ENCODE measurements around the gene KRT26. TPM values are rescaled to one million over a fixed set of nuclear protein-coding genes. Genes with fewer than 3 reads are reported as not detected.

Gene KRT26
- total and polyA plus RNA-seq, 2 experiments from 2014 or later, result not detected

DNA sequence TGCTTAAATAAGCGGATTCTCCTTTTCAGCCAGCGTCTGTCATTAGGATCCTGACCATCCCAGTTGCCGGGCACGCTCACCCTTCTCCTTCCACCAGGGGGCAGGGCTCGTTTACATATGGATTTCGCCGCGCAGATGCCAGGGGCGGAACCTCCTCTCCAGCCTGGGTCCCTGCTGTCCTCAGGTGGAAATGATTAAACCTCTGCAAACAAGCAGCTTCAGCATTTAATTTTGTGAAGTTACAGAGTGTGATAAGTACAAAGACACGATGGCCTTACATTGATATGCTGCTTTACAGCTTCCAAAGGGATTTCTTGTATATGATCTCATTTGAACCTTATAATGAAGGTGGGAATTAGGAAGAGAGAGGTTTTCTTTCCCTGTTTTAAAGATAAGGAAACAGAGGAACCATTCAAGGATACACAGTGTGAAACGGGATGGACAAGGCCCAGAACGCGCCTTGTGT lies 31.6 kb upstream of the KRT26 start:
- no peak overlapping the region for H3K27ac ChIP-seq (ENCODE audit: low read depth)
- ATAC-seq (peak; percentile 99), DNase-seq (ENCODE audit: low spot score) (peak; percentile 95)
- H3F3A ChIP-seq (replicated peaks; ENCODE audit: low read depth), result no peaks in the 10 kb centered on the region
- Mint-ChIP-seq H3K27ac (no peak overlapping the region), H3K27me3 (ENCODE audit: insufficient read depth, low read depth, poor library complexity) (peaks cover 5% of the 10 kb centered on the region), H3K9me3 (0 out of 3 replicates have a peak, but pooled peaks cover 4% of the 10 kb centered on the region), H3K4me1 (peaks cover 3% of the 10 kb centered on the region), H3K36me3 (ENCODE audit: low read depth) (no peaks in the 10 kb centered on the region), H3K4me3 (no peak overlapping the region)
- no peaks in the 10 kb centered on the region for H3K4me1 ChIP-seq (ENCODE audit: insufficient read depth)
- H2AFZ ChIP-seq, result no peak overlapping the region
- no peaks in the 10 kb centered on the region for H3K9me2 ChIP-seq (ENCODE audit: insufficient read depth)
- H3K27me3 ChIP-seq (ENCODE audit: insufficient read depth), result 0 out of 2 replicates have a peak, but pooled peaks cover 3% of the 10 kb centered on the region
- H3K4me2 ChIP-seq, result no peak overlapping the region
- no peak overlapping the region for H3K4me3 ChIP-seq
- no peaks in the 10 kb centered on the region for H3K79me2 ChIP-seq (replicated peaks; ENCODE audit: insufficient read depth)
- no peaks in the 10 kb centered on the region for H4K20me1 ChIP-seq (replicated peaks; ENCODE audit: insufficient read depth)
- TF ChIP-seq EZH2phosphoT487 (IDR thresholded peaks at IDR 0.05; ENCODE audit: unreplicated experiment), result no peak
- TF ChIP-seq, protein P1, sequence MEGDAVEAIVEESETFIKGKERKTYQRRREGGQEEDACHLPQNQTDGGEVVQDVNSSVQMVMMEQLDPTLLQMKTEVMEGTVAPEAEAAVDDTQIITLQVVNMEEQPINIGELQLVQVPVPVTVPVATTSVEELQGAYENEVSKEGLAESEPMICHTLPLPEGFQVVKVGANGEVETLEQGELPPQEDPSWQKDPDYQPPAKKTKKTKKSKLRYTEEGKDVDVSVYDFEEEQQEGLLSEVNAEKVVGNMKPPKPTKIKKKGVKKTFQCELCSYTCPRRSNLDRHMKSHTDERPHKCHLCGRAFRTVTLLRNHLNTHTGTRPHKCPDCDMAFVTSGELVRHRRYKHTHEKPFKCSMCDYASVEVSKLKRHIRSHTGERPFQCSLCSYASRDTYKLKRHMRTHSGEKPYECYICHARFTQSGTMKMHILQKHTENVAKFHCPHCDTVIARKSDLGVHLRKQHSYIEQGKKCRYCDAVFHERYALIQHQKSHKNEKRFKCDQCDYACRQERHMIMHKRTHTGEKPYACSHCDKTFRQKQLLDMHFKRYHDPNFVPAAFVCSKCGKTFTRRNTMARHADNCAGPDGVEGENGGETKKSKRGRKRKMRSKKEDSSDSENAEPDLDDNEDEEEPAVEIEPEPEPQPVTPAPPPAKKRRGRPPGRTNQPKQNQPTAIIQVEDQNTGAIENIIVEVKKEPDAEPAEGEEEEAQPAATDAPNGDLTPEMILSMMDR (conservative IDR thresholded peaks at IDR 0.05; ENCODE audit: low read depth in 2 of 2), result peak; percentile 90 to 91
- H3K36me3 ChIP-seq (ENCODE audit: insufficient read depth), result no peaks in the 10 kb centered on the region

DNA sequence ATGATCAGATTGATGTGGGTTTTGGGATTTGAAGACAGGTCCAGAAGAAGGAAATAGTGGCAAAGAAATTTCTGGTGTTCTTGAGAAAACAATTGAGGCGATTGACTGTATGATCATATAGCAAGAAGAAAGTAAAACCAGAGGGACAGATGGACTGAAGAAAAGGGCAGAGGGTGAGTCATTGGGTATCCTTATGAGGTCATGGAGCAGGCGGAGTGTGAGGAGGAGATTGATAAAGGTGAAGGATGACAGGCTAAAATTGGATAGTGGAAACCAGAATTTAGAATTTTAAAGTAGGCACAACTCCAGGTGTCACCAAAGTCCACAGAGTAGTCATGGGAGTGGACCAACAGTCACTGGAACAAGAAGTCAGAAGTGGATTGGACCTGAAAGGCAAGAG lies 29.2 kb upstream of the KRT26 start:
- no peak overlapping the region for H3K4me3 Mint-ChIP-seq
- Histone ChIP-seq H3K27ac (ENCODE audit: low read depth) (no peak overlapping the region), H2AFZ (no peak overlapping the region), H3K36me3 (ENCODE audit: insufficient read depth) (no peaks in the 10 kb centered on the region), H3K4me3 (no peak overlapping the region), H3K27me3 (ENCODE audit: insufficient read depth) (0 out of 2 replicates have a peak, but pooled peaks cover 3% of the 10 kb centered on the region), H3K79me2 (replicated peaks; ENCODE audit: insufficient read depth) (no peaks in the 10 kb centered on the region), H4K20me1 (replicated peaks; ENCODE audit: insufficient read depth) (no peaks in the 10 kb centered on the region), H3K4me1 (ENCODE audit: insufficient read depth) (no peaks in the 10 kb centered on the region), H3K4me2 (no peak overlapping the region), H3K9me2 (ENCODE audit: insufficient read depth) (no peaks in the 10 kb centered on the region), H3F3A (replicated peaks; ENCODE audit: low read depth) (no peaks in the 10 kb centered on the region)
- ATAC-seq (no peak), DNase-seq (ENCODE audit: low spot score) (no peak)
- peaks cover 5% of the 10 kb centered on the region for H3K27me3 Mint-ChIP-seq (ENCODE audit: insufficient read depth, low read depth, poor library complexity)
- H3K36me3 Mint-ChIP-seq (ENCODE audit: low read depth), result no peaks in the 10 kb centered on the region
- H3K27ac Mint-ChIP-seq, result no peak overlapping the region
- peaks cover 6% of the 10 kb centered on the region for H3K4me1 Mint-ChIP-seq
- 0 out of 3 replicates have a peak, but pooled peaks cover 4% of the 10 kb centered on the region for H3K9me3 Mint-ChIP-seq
- TF ChIP-seq CREB1 (CRISPR knock-in tag; IDR thresholded peaks at IDR 0.05; ENCODE audit: low read depth) (no peak), ZNF331 (CRISPR knock-in tag; IDR thresholded peaks at IDR 0.05; ENCODE audit: low read depth) (no peak), NANOG (IDR thresholded peaks at IDR 0.05; ENCODE audit: borderline replicate concordance) (no peak)
- TF ChIP-seq, protein P1 (conservative IDR thresholded peaks at IDR 0.05; ENCODE audit: low read depth in 2 of 2), result no peak
- TF ChIP-seq, protein P2, sequence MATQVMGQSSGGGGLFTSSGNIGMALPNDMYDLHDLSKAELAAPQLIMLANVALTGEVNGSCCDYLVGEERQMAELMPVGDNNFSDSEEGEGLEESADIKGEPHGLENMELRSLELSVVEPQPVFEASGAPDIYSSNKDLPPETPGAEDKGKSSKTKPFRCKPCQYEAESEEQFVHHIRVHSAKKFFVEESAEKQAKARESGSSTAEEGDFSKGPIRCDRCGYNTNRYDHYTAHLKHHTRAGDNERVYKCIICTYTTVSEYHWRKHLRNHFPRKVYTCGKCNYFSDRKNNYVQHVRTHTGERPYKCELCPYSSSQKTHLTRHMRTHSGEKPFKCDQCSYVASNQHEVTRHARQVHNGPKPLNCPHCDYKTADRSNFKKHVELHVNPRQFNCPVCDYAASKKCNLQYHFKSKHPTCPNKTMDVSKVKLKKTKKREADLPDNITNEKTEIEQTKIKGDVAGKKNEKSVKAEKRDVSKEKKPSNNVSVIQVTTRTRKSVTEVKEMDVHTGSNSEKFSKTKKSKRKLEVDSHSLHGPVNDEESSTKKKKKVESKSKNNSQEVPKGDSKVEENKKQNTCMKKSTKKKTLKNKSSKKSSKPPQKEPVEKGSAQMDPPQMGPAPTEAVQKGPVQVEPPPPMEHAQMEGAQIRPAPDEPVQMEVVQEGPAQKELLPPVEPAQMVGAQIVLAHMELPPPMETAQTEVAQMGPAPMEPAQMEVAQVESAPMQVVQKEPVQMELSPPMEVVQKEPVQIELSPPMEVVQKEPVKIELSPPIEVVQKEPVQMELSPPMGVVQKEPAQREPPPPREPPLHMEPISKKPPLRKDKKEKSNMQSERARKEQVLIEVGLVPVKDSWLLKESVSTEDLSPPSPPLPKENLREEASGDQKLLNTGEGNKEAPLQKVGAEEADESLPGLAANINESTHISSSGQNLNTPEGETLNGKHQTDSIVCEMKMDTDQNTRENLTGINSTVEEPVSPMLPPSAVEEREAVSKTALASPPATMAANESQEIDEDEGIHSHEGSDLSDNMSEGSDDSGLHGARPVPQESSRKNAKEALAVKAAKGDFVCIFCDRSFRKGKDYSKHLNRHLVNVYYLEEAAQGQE (IDR thresholded peaks at IDR 0.05; ENCODE audit: unreplicated experiment), result no peak
- TF ChIP-seq, protein P3, sequence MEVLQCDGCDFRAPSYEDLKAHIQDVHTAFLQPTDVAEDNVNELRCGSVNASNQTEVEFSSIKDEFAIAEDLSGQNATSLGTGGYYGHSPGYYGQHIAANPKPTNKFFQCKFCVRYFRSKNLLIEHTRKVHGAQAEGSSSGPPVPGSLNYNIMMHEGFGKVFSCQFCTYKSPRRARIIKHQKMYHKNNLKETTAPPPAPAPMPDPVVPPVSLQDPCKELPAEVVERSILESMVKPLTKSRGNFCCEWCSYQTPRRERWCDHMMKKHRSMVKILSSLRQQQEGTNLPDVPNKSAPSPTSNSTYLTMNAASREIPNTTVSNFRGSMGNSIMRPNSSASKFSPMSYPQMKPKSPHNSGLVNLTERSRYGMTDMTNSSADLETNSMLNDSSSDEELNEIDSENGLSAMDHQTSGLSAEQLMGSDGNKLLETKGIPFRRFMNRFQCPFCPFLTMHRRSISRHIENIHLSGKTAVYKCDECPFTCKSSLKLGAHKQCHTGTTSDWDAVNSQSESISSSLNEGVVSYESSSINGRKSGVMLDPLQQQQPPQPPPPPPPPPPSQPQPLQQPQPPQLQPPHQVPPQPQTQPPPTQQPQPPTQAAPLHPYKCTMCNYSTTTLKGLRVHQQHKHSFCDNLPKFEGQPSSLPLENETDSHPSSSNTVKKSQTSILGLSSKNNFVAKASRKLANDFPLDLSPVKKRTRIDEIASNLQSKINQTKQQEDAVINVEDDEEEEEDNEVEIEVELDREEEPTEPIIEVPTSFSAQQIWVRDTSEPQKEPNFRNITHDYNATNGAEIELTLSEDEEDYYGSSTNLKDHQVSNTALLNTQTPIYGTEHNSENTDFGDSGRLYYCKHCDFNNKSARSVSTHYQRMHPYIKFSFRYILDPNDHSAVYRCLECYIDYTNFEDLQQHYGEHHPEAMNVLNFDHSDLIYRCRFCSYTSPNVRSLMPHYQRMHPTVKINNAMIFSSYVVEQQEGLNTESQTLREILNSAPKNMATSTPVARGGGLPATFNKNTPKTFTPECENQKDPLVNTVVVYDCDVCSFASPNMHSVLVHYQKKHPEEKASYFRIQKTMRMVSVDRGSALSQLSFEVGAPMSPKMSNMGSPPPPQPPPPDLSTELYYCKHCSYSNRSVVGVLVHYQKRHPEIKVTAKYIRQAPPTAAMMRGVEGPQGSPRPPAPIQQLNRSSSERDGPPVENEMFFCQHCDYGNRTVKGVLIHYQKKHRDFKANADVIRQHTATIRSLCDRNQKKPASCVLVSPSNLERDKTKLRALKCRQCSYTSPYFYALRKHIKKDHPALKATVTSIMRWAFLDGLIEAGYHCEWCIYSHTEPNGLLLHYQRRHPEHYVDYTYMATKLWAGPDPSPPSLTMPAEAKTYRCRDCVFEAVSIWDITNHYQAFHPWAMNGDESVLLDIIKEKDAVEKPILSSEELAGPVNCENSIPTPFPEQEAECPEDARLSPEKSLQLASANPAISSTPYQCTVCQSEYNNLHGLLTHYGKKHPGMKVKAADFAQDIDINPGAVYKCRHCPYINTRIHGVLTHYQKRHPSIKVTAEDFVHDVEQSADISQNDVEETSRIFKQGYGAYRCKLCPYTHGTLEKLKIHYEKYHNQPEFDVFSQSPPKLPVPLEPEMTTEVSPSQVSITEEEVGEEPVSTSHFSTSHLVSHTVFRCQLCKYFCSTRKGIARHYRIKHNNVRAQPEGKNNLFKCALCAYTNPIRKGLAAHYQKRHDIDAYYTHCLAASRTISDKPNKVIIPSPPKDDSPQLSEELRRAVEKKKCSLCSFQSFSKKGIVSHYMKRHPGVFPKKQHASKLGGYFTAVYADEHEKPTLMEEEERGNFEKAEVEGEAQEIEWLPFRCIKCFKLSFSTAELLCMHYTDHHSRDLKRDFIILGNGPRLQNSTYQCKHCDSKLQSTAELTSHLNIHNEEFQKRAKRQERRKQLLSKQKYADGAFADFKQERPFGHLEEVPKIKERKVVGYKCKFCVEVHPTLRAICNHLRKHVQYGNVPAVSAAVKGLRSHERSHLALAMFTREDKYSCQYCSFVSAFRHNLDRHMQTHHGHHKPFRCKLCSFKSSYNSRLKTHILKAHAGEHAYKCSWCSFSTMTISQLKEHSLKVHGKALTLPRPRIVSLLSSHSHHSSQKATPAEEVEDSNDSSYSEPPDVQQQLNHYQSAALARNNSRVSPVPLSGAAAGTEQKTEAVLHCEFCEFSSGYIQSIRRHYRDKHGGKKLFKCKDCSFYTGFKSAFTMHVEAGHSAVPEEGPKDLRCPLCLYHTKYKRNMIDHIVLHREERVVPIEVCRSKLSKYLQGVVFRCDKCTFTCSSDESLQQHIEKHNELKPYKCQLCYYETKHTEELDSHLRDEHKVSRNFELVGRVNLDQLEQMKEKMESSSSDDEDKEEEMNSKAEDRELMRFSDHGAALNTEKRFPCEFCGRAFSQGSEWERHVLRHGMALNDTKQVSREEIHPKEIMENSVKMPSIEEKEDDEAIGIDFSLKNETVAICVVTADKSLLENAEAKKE (CRISPR knock-in tag; IDR thresholded peaks at IDR 0.05), result no peak

All from GM23338 (cell line).